ENCODE results near the gene ZNF19. TPM values are rescaled to one million over a fixed set of nuclear protein-coding genes. Genes with fewer than 3 reads are reported as not detected.
"Not testable (repeated sequence)": the region's sequence is repeated elsewhere in the genome, so short reads cannot be mapped to it uniquely, and the experiment has no call there.

Gene ZNF19
- total and polyA plus RNA-seq, 2 of the 8 experiments (the other 6 are each of a cell fraction or from before 2014, with no cell fraction given) = 1.5 to 3.5 TPM

GRCh38 chr16:71504051-71504450, 14.9 kb upstream of the ZNF19 start:
- H3K36me3 ChIP-seq (ENCODE audit: control insufficient read depth in 2 of 4, insufficient read depth in 4 of 4, low read length in 3 of 4); H3K79me2 ChIP-seq (ENCODE audit: control insufficient read depth in 1 of 2, insufficient read depth in 2 of 2, low read length in 2 of 2); H3K23me2 ChIP-seq (ENCODE audit: low read depth, low read length); H3K27me3 ChIP-seq (replicated peaks in 1 of 4; ENCODE audit: control insufficient read depth in 3 of 4, extremely low read depth in 1 of 4, insufficient read depth in 3 of 4, low read length in 3 of 4); H3K56ac ChIP-seq (replicated peaks; ENCODE audit: insufficient read length, low read depth, low read length); POLR2A ChIA-PET (ENCODE audit: partially characterized antibody); H4K91ac ChIP-seq (replicated peaks; ENCODE audit: insufficient read length, low read length); H3K4me1 ChIP-seq (replicated peaks in 1 of 4; ENCODE audit: control insufficient read depth in 3 of 4, insufficient read depth in 4 of 4, low read length in 3 of 4); H3K14ac ChIP-seq (ENCODE audit: insufficient read length); H3K9me3 ChIP-seq (ENCODE audit: insufficient read depth in 2 of 2, low read depth in 1 of 2, low read length in 1 of 2); H2BK15ac ChIP-seq (ENCODE audit: low read length); H2BK12ac ChIP-seq (ENCODE audit: low read depth, low read length); H3K4ac ChIP-seq (replicated peaks; ENCODE audit: insufficient read length, low read depth, low read length); DNase-seq (ENCODE audit: low read depth in 1 of 2, low spot score in 2 of 2); H3K18ac ChIP-seq (ENCODE audit: extremely low read depth, low read length); H2BK5ac ChIP-seq (ENCODE audit: low read depth, low read length); H2BK120ac ChIP-seq (replicated peaks; ENCODE audit: low read depth, low read length); H3K9ac ChIP-seq (replicated peaks in 1 of 4; ENCODE audit: extremely low read depth in 1 of 4, low read depth in 3 of 4, low read length in 3 of 4); H4K5ac ChIP-seq (ENCODE audit: insufficient read length, low read depth, low read length); H4K8ac ChIP-seq (ENCODE audit: extremely low read depth, insufficient read depth, low read length); H2AK5ac ChIP-seq (ENCODE audit: low read depth, low read length); H3K23ac ChIP-seq (ENCODE audit: insufficient read length); FAIRE-seq; H2BK20ac ChIP-seq (ENCODE audit: low read length); H3K4me2 ChIP-seq (ENCODE audit: insufficient read depth in 1 of 2, low read depth in 2 of 2, low read length in 2 of 2); H2AFZ ChIP-seq (ENCODE audit: low read length); H3K27ac ChIP-seq (ENCODE audit: low read depth, low read length); H4K20me1 ChIP-seq (replicated peaks in 1 of 2; ENCODE audit: control insufficient read depth in 1 of 2, insufficient read depth in 2 of 2, low read length in 2 of 2); H3K4me3 ChIP-seq (ENCODE audit: extremely low read depth in 1 of 4, insufficient read depth in 2 of 4, low read depth in 3 of 4, low read length in 4 of 4); H3K79me1 ChIP-seq (ENCODE audit: low read depth, low read length): not testable (repeated sequence)
- 96% methylated on average over 6 of the region's 7 CpGs; no CpG with 5 or more reads in 1 of the 2 experiments for WGBS, 2 experiments (ENCODE audit: extremely low coverage in 1 of 2, insufficient coverage in 1 of 2, insufficient read length in 1 of 2, insufficient replicate concordance in 2 of 2, low coverage in 1 of 2, low lambda C conversion rate in 2 of 2, missing lambda C conversion rate in 1 of 2)
- CTCF ChIA-PET (ENCODE audit: partially characterized antibody) = interaction anchor here (9.8 kb wide), 1 partner anchor 33 kb away, joined by 133 read pairs; no protein-coding TSS in a partner anchor

All from H1 (cell line).